GM18505 (cell line): ENCODE measurements around the gene C17orf100.
"Not testable (repeated sequence)": the region's sequence is repeated elsewhere in the genome, so short reads cannot be mapped to it uniquely, and the experiment has no call there.

ENCODE experiments used
- ATAC-seq: cut with Tn5 transposase; IDR thresholded peaks from one replicate; pipeline ENCODE4 v1.9.1; 2021; ENCODE audit not compliant: unreplicated experiment
- POLR2A ChIP-seq: IDR thresholded peaks from 4 replicates; pipeline ENCODE4 v1.6.1; 2011; ENCODE audit warnings: borderline replicate concordance; ENCODE audit not compliant: insufficient read depth, insufficient read length; ENCODE audit errors: extremely low read depth

The C17orf100 gene

GRCh38 chr17:6681176-6681575, 29.6 kb downstream of the C17orf100 start:
- no peak for TF ChIP-seq POLR2A
- no peak for ATAC-seq

- TF ChIP-seq POLR2A, result no peak
- ATAC-seq, result no peak
These were observed 30.1 kb downstream of the C17orf100 start for GRCh38 chr17:6681671-6682070.

GRCh38 chr17:6682339-6682738, 30.8 kb downstream of the C17orf100 start:
- ATAC-seq, result no peak

GRCh38 chr17:6683081-6683684, 31.6 kb downstream of the C17orf100 start:
- TF ChIP-seq POLR2A, result no peak
- ATAC-seq, result no peak

More at GRCh38 chr17:6682339-6682738, 30.8 kb downstream of the C17orf100 start:
- TF ChIP-seq POLR2A, result no peak

- TF ChIP-seq POLR2A, result no peak
- ATAC-seq, result no peak
These were observed 32.3 kb downstream of the C17orf100 start for GRCh38 chr17:6683730-6684459.

- no peak for TF ChIP-seq POLR2A
- ATAC-seq, result no peak
These were observed 32.9 kb downstream of the C17orf100 start for GRCh38 chr17:6684460-6684783.

GRCh38 chr17:6684881-6685767, 33.6 kb downstream of the C17orf100 start:
- TF ChIP-seq POLR2A, result no peak
- no peak for ATAC-seq

GRCh38 chr17:6686026-6686425, 34.5 kb downstream of the C17orf100 start:
- ATAC-seq, result no peak
- no peak for TF ChIP-seq POLR2A

GRCh38 chr17:6688944-6689343, 37.4 kb downstream of the C17orf100 start:
- ATAC-seq, result no peak
- no peak for TF ChIP-seq POLR2A

GRCh38 chr17:6690641-6691040, 39.1 kb downstream of the C17orf100 start:
- ATAC-seq, result no peak
- TF ChIP-seq POLR2A, result no peak

GRCh38 chr17:6691546-6691945, 40.0 kb downstream of the C17orf100 start:
- ATAC-seq, result no peak
- no peak for TF ChIP-seq POLR2A

GRCh38 chr17:6691958-6692357, 40.4 kb downstream of the C17orf100 start:
- ATAC-seq, result not testable (repeated sequence)

GRCh38 chr17:6695051-6695450, 43.5 kb downstream of the C17orf100 start:
- no peak for ATAC-seq
- TF ChIP-seq POLR2A, result no peak

GRCh38 chr17:6695565-6695964, 44.0 kb downstream of the C17orf100 start:
- no peak for TF ChIP-seq POLR2A
- ATAC-seq, result no peak
